Osteoblast (primary cell): ENCODE data around the gene ZSWIM5. TPM values are rescaled to one million over a fixed set of nuclear protein-coding genes. Genes with fewer than 3 reads are reported as not detected.
"Not testable (repeated sequence)": the region's sequence is repeated elsewhere in the genome, so short reads cannot be mapped to it uniquely, and the experiment has no call there.

Source experiments
- DNase-seq: peaks from one replicate; pipeline ENCODE4 v3.0.0; 2011; ENCODE audit warnings: low spot score, mixed read lengths; ENCODE audit not compliant: insufficient read length; ENCODE audit errors: missing footprints
- H2AFZ ChIP-seq: 2 replicates; pipeline ENCODE4 v1.6.0; 2011; ENCODE audit warnings: mild to moderate bottlenecking, low read length
- H3K27ac ChIP-seq: 2 replicates; pipeline ENCODE4 v1.5.1; 2011; ENCODE audit warnings: mild to moderate bottlenecking, low read depth, low read length, moderate library complexity
- H3K27me3 ChIP-seq: 2 replicates; pipeline ENCODE4 v1.6.0; 2012; ENCODE audit warnings: mild to moderate bottlenecking, control low read depth, inconsistent platforms, low read length, moderate library complexity; ENCODE audit not compliant: insufficient read depth
- H3K36me3 ChIP-seq: 2 replicates; pipeline ENCODE4 v1.5.1; 2011; ENCODE audit warnings: mild to moderate bottlenecking, low read length, control low read depth, moderate library complexity; ENCODE audit not compliant: insufficient read depth
- H3K4me1 ChIP-seq: 2 replicates; pipeline ENCODE4 v1.5.1; 2011; ENCODE audit warnings: mild to moderate bottlenecking, low read length, control low read depth, moderate library complexity; ENCODE audit not compliant: insufficient read depth
- H3K4me2 ChIP-seq: 2 replicates; pipeline ENCODE4 v1.6.0; 2011; ENCODE audit warnings: mild to moderate bottlenecking, low read length; ENCODE audit not compliant: insufficient read depth
- H3K4me3 ChIP-seq: fragments of 200-600 bp; sonication (generic); 3 replicates; pipeline ENCODE4 v1.5.1; 2012; ENCODE audit warnings: mild to moderate bottlenecking, low read length, inconsistent platforms; ENCODE audit not compliant: insufficient read depth
- H3K79me2 ChIP-seq: 2 replicates; pipeline ENCODE4 v1.6.0; 2012; ENCODE audit warnings: mild to moderate bottlenecking, low read length, control low read depth, inconsistent platforms; ENCODE audit not compliant: insufficient read depth
- H3K9me3 ChIP-seq: 2 replicates; pipeline ENCODE4 v1.5.1; 2011; ENCODE audit warnings: low read depth, low read length, control low read depth
- H4K20me1 ChIP-seq: 2 replicates; pipeline ENCODE4 v1.6.0; 2012; ENCODE audit warnings: mild to moderate bottlenecking, low read length, control low read depth; ENCODE audit not compliant: insufficient read depth
- total RNA-seq: library from RNA; depleted of rRNA; stranded (reverse); fragments of >200 nt; gene quantifications from 2 replicates; pipeline ENCODE4 v1.2.3, GENCODE V29; 2012
- TF ChIP-seq, protein P1 (sequence below): IDR thresholded peaks from 2 replicates; pipeline ENCODE4 v1.5.1; 2011; ENCODE audit warnings: mild to moderate bottlenecking, low read depth, low read length, moderate library complexity; ENCODE audit errors: extremely low read depth

ZSWIM5 gene
- total RNA-seq, 1 donor: 0.36 TPM

DNA sequence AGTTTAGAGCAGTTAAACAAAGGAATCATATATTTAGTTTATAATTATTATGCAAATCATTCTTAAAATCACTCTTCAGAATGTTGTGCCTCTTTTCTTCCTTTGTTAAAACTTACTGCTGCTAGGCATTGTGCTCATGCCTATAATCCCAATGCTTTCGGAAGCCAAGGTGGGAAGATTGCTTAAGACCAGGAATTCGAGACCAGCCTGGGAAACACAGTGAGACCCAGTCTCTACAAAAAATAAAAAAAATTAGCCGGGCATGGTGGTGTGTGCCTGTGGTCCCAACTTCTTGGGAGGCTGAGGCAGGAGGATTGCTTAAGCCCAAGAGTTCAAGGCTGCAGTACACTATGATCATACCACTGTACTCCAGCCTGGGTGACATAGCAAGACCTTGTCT lies 33.6 kb downstream of the ZSWIM5 start:
- Histone ChIP-seq H3K4me1 (no peaks in the 10 kb centered on the region), H3K4me2 (no peak overlapping the region), H4K20me1 (no peaks in the 10 kb centered on the region), H3K36me3 (no peaks in the 10 kb centered on the region), H3K27ac (no peak overlapping the region), H3K4me3 (no peak overlapping the region), H3K9me3 (no peaks in the 10 kb centered on the region), H3K79me2 (no peaks in the 10 kb centered on the region), H3K27me3 (no peaks in the 10 kb centered on the region), H2AFZ (no peak overlapping the region)
- TF ChIP-seq, protein P1, sequence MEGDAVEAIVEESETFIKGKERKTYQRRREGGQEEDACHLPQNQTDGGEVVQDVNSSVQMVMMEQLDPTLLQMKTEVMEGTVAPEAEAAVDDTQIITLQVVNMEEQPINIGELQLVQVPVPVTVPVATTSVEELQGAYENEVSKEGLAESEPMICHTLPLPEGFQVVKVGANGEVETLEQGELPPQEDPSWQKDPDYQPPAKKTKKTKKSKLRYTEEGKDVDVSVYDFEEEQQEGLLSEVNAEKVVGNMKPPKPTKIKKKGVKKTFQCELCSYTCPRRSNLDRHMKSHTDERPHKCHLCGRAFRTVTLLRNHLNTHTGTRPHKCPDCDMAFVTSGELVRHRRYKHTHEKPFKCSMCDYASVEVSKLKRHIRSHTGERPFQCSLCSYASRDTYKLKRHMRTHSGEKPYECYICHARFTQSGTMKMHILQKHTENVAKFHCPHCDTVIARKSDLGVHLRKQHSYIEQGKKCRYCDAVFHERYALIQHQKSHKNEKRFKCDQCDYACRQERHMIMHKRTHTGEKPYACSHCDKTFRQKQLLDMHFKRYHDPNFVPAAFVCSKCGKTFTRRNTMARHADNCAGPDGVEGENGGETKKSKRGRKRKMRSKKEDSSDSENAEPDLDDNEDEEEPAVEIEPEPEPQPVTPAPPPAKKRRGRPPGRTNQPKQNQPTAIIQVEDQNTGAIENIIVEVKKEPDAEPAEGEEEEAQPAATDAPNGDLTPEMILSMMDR: no peak
- no peak for DNase-seq

- DNase-seq: no peak
- H3K79me2 ChIP-seq: no peaks in the 10 kb centered on the region
- no peak overlapping the region for H3K4me2 ChIP-seq
- H3K4me1 ChIP-seq: no peaks in the 10 kb centered on the region
- TF ChIP-seq, protein P1: no peak
- H2AFZ ChIP-seq: no peak overlapping the region
- H3K36me3 ChIP-seq: no peaks in the 10 kb centered on the region
- no peaks in the 10 kb centered on the region for H4K20me1 ChIP-seq
- H3K4me3 ChIP-seq: no peak overlapping the region
- H3K27me3 ChIP-seq: no peaks in the 10 kb centered on the region
- H3K27ac ChIP-seq: no peak overlapping the region
- no peaks in the 10 kb centered on the region for H3K9me3 ChIP-seq
Observed at GRCh38 chr1:45172005-45172404, 34.4 kb downstream of the ZSWIM5 start.

DNA sequence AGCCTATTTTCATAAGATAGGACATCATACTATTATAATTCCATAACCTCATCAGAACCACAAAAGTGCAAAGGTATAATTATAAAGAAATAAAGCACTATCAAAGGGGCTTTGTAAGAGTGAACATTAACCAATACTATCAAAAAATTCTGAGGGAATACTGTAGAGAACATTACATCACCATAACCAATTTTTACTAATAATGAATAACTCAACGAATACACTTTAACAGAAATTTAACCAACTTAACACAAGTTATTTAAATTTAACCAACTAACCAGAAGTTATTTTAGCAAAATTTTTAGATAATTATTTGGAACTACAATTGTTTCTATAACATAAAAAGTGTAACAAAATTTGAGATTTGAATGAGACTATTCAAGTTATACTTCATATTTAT lies 34.8 kb downstream of the ZSWIM5 start:
- H3K4me2 ChIP-seq: no peak overlapping the region
- no peaks in the 10 kb centered on the region for H3K36me3 ChIP-seq
- H4K20me1 ChIP-seq: no peaks in the 10 kb centered on the region
- H3K4me1 ChIP-seq: no peaks in the 10 kb centered on the region
- DNase-seq: no peak
- no peak overlapping the region for H2AFZ ChIP-seq
- no peaks in the 10 kb centered on the region for H3K9me3 ChIP-seq
- H3K27ac ChIP-seq: no peak overlapping the region
- H3K79me2 ChIP-seq: no peaks in the 10 kb centered on the region
- no peaks in the 10 kb centered on the region for H3K27me3 ChIP-seq
- TF ChIP-seq, protein P1: no peak
- no peak overlapping the region for H3K4me3 ChIP-seq

DNA sequence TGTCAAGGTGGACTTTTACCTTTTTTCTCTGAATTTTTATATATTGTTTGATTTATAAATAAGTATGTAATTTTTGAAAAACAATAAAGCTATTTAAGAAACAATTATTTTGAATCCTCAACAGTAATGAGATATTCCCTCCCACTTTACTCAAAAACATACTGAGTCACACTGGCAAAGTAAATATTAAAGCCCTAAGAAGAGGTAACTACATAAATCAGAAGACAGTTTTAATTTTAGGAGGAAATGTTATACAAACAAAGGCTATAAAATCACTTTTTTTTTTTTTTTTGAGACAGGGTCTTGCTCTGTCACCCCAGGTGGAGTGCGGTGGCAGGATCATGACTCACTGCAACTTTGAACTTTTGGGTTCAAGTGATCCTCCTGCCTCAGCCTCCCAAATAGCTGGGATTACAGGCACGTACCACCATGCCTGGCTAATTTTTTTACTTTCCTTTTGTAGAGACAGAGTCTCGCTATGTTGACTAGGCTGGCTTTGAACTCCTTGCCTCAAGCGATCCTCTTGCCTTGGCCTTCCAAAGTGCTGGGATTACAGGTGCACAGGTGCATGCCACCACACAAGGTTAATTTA lies 36.2 kb downstream of the ZSWIM5 start:
- Histone ChIP-seq H3K4me2 (no peak overlapping the region), H2AFZ (no peak overlapping the region), H3K79me2 (no peaks in the 10 kb centered on the region), H3K36me3 (no peaks in the 10 kb centered on the region), H3K9me3 (no peaks in the 10 kb centered on the region), H4K20me1 (no peaks in the 10 kb centered on the region), H3K27me3 (no peaks in the 10 kb centered on the region), H3K4me3 (no peak overlapping the region), H3K4me1 (no peaks in the 10 kb centered on the region), H3K27ac (no peak overlapping the region)
- DNase-seq: no peak
- TF ChIP-seq, protein P1: no peak

GRCh38 chr1:45167947-45168346 lies 38.5 kb downstream of the ZSWIM5 start:
- H3K4me2 ChIP-seq, H3K27me3 ChIP-seq, H3K9me3 ChIP-seq, H3K4me3 ChIP-seq, H3K27ac ChIP-seq, H3K79me2 ChIP-seq, H3K36me3 ChIP-seq, H4K20me1 ChIP-seq, H2AFZ ChIP-seq, H3K4me1 ChIP-seq, DNase-seq: not testable (repeated sequence)

DNA sequence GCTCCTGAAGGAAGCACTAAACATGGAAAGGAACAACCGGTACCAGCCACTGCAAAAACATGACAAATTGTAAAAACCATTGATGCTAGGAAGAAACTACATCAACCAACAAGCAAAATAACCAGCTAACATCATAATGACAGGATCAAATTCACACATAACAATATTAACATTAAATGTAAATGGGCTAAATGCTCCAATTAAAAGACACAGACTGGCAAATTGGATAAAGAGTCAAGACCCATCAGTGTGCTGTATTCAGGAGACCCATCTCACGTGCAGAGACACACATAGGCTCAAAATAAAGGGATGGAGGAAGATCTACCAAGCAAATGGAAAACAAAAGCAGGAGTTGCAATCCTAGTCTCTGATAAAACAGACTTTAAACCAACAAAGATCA lies 42.1 kb downstream of the ZSWIM5 start:
- not testable (repeated sequence) for H2AFZ ChIP-seq

More for the DNA sequence above, 42.1 kb downstream of the ZSWIM5 start:
- H3K4me1 ChIP-seq, H3K27ac ChIP-seq, H3K36me3 ChIP-seq, H3K4me2 ChIP-seq, H3K4me3 ChIP-seq, H3K79me2 ChIP-seq, DNase-seq, H3K9me3 ChIP-seq, H4K20me1 ChIP-seq, H3K27me3 ChIP-seq: not testable (repeated sequence)
